IMR-90 (cell line): ENCODE measurements around the gene RASGRP3. TPM values are rescaled to one million over a fixed set of nuclear protein-coding genes. Genes with fewer than 3 reads are reported as not detected.

ENCODE experiments used
- ATAC-seq: fragments of 200-7000 bp; cut with Tn5 transposase; 2 replicates; pipeline ENCODE4 v1.9.1; 2020; ENCODE audit warnings: low read depth, mild to moderate bottlenecking, moderate library complexity
- BruUV-seq: library from RNA; stranded (reverse); fragments of 400-500 nt; replicated peaks from 2 replicates; lab custom pipeline; 2021; lab: Mats Ljungman, UMichigan
- CTCF ChIA-PET: fragments of 300-600 bp; formaldehyde crosslinking; extraction: SDS; loops from one replicate; lab custom pipeline; 2021; ENCODE audit warnings: antibody characterized with exemption; lab: Yijun Ruan, JAX
- POLR2A ChIA-PET: fragments of 300-600 bp; sonication (Branson Sonifier 250); formaldehyde crosslinking; loops from one replicate; lab custom pipeline; 2022; ENCODE audit warnings: antibody characterized with exemption; ENCODE audit not compliant: unreplicated experiment; lab: Charles Lee
- DNase-seq: peaks from one replicate; pipeline ENCODE4 v3.0.0; 2013
- H2AFZ ChIP-seq: replicated peaks from 2 replicates; pipeline ENCODE3; 2013; ENCODE audit warnings: low read length, mild to moderate bottlenecking; ENCODE audit not compliant: poor library complexity
- H2AK5ac ChIP-seq: 2 replicates; pipeline ENCODE4 v1.6.1; 2013; ENCODE audit warnings: low read depth, low read length, inconsistent platforms
- H2AK9ac ChIP-seq: replicated peaks from 2 replicates; pipeline ENCODE3; 2013; ENCODE audit warnings: mild to moderate bottlenecking, low read depth, low read length, moderate library complexity; ENCODE audit not compliant: poor library complexity
- H2BK120ac ChIP-seq: 2 replicates; pipeline ENCODE4 v1.6.1; 2013; ENCODE audit warnings: low read depth, low read length, inconsistent platforms
- H2BK15ac ChIP-seq: 3 replicates; pipeline ENCODE4 v1.6.1; 2013; ENCODE audit warnings: low read depth, low read length, inconsistent platforms
- H2BK20ac ChIP-seq: 2 replicates; pipeline ENCODE4 v1.6.1; 2013; ENCODE audit warnings: low read depth, mild to moderate bottlenecking, inconsistent platforms, low read length, moderate library complexity
- H2BK5ac ChIP-seq: 2 replicates; pipeline ENCODE4 v1.6.1; 2013; ENCODE audit warnings: mild to moderate bottlenecking, low read depth, low read length, inconsistent platforms; ENCODE audit not compliant: poor library complexity, severe bottlenecking
- H3K14ac ChIP-seq: replicated peaks from 2 replicates; pipeline ENCODE4 v1.6.1; 2013; ENCODE audit warnings: low read depth, low read length, inconsistent platforms
- H3K18ac ChIP-seq: 2 replicates; pipeline ENCODE4 v1.6.1; 2013; ENCODE audit warnings: low read depth, low read length, control low read depth
- H3K23ac ChIP-seq: 2 replicates; pipeline ENCODE4 v1.6.1; 2013; ENCODE audit warnings: low read depth, low read length, inconsistent platforms
- H3K27ac ChIP-seq: 2 replicates; pipeline ENCODE4 v1.5.1; 2013; ENCODE audit warnings: mild to moderate bottlenecking, control low read depth, low read length; ENCODE audit not compliant: insufficient read depth
- H3K27me3 ChIP-seq: 2 replicates; pipeline ENCODE4 v1.6.1; 2013; ENCODE audit warnings: low read length; ENCODE audit not compliant: control insufficient read depth, insufficient read depth
- H3K36me3 ChIP-seq: 2 replicates; pipeline ENCODE4 v1.6.1; 2013; ENCODE audit warnings: low read length, mixed read lengths; ENCODE audit not compliant: control insufficient read depth, insufficient read depth
- H3K4ac ChIP-seq: 2 replicates; pipeline ENCODE4 v1.6.1; 2013; ENCODE audit warnings: low read depth, low read length, inconsistent platforms
- H3K4me1 ChIP-seq: 2 replicates; pipeline ENCODE4 v1.6.1; 2013; ENCODE audit warnings: low read length, mixed read lengths; ENCODE audit not compliant: control insufficient read depth, insufficient read depth
- H3K4me2 ChIP-seq: 2 replicates; pipeline ENCODE4 v1.6.1; 2013; ENCODE audit warnings: low read depth, mild to moderate bottlenecking, control low read depth, low read length, moderate library complexity
- H3K4me3 ChIP-seq: 2 replicates; pipeline ENCODE4 v1.5.1; 2013; ENCODE audit warnings: low read depth, mild to moderate bottlenecking, control low read depth, low read length, moderate library complexity; ENCODE audit not compliant: insufficient read depth
- H3K56ac ChIP-seq: 2 replicates; pipeline ENCODE4 v1.6.1; 2013; ENCODE audit warnings: low read length, inconsistent platforms; ENCODE audit not compliant: insufficient read depth; ENCODE audit errors: extremely low read depth
- H3K79me1 ChIP-seq, 2 experiments: 2 replicates each; pipeline ENCODE4 v1.6.1; 2013; ENCODE audit warnings: low read length in 2 of 2, inconsistent platforms in 1 of 2, low read depth in 1 of 2
- H3K9ac ChIP-seq: 2 replicates; pipeline ENCODE4 v1.6.1; 2013; ENCODE audit warnings: low read depth, low read length, control low read depth
- H3K9me1 ChIP-seq: 2 replicates; pipeline ENCODE4 v1.6.1; 2013; ENCODE audit warnings: low read length, inconsistent platforms; ENCODE audit not compliant: insufficient read depth
- H3K9me3 ChIP-seq: 2 replicates; pipeline ENCODE4 v1.6.1; 2013; ENCODE audit warnings: low read length; ENCODE audit not compliant: control insufficient read depth, insufficient read depth
- H4K20me1 ChIP-seq: 2 replicates; pipeline ENCODE4 v1.6.1; 2013; ENCODE audit warnings: low read length, inconsistent platforms; ENCODE audit not compliant: insufficient read depth
- H4K5ac ChIP-seq: 2 replicates; pipeline ENCODE4 v1.6.1; 2013; ENCODE audit warnings: mild to moderate bottlenecking, low read depth, low read length, control low read depth
- H4K8ac ChIP-seq, 2 experiments: 2 replicates each; pipeline ENCODE4 v1.6.1; 2013; ENCODE audit warnings: low read depth in 2 of 2, low read length in 2 of 2, control low read depth in 1 of 2, inconsistent platforms in 1 of 2
- H4K91ac ChIP-seq: 2 replicates; pipeline ENCODE4 v1.6.1; 2013; ENCODE audit warnings: low read depth, low read length, inconsistent platforms; ENCODE audit not compliant: insufficient read depth
- CEBPB ChIP-seq: IDR thresholded peaks from 2 replicates; pipeline ENCODE4 v1.6.1; 2012; ENCODE audit warnings: low read depth, low read length, improper control_type of control experiment
- CHD1 ChIP-seq: IDR thresholded peaks from 2 replicates; pipeline ENCODE4 v1.6.1; 2012; ENCODE audit warnings: low read depth, low read length, improper control_type of control experiment
- CTCF ChIP-seq: conservative IDR thresholded peaks from 2 replicates; pipeline ENCODE4 v1.5.1; 2012; ENCODE audit warnings: mild to moderate bottlenecking, low read depth, low read length, improper control_type of control experiment
- ELK1 ChIP-seq: fragments of 150-350 bp; IDR thresholded peaks from 2 replicates; pipeline ENCODE4 v1.6.1; 2016; ENCODE audit warnings: low read depth, mild to moderate bottlenecking, low read length, moderate library complexity, borderline replicate concordance
- FOS ChIP-seq: fragments of 150-350 bp; IDR thresholded peaks from 2 replicates; pipeline ENCODE4 v1.6.1; 2016; ENCODE audit warnings: low read depth, low read length
- MAFK ChIP-seq: IDR thresholded peaks from 2 replicates; pipeline ENCODE4 v1.6.1; 2012; ENCODE audit warnings: low read depth, low read length, improper control_type of control experiment
- MAZ ChIP-seq: IDR thresholded peaks from 2 replicates; pipeline ENCODE4 v1.6.1; 2012; ENCODE audit warnings: low read depth, mild to moderate bottlenecking, low read length, improper control_type of control experiment, moderate library complexity, borderline replicate concordance
- MXI1 ChIP-seq: IDR thresholded peaks from 2 replicates; pipeline ENCODE4 v1.6.1; 2012; ENCODE audit warnings: low read depth, mild to moderate bottlenecking, low read length, moderate library complexity, borderline replicate concordance
- NFE2L2 ChIP-seq: fragments of 150-350 bp; IDR thresholded peaks from 2 replicates; pipeline ENCODE4 v1.6.1; 2016; ENCODE audit warnings: low read depth, mild to moderate bottlenecking, low read length
- POLR2A ChIP-seq: IDR thresholded peaks from 2 replicates; pipeline ENCODE4 v1.6.1; 2012; ENCODE audit warnings: mild to moderate bottlenecking, low read depth, low read length
- RCOR1 ChIP-seq: IDR thresholded peaks from 2 replicates; pipeline ENCODE4 v1.6.1; 2012; ENCODE audit warnings: mild to moderate bottlenecking, low read length, improper control_type of control experiment; ENCODE audit not compliant: insufficient replicate concordance
- RFX5 ChIP-seq: IDR thresholded peaks from 2 replicates; pipeline ENCODE4 v1.8.0; 2012; ENCODE audit warnings: low read depth, mild to moderate bottlenecking, low read length, moderate library complexity
- SMC3 ChIP-seq: fragments of 150-350 bp; IDR thresholded peaks from 2 replicates; pipeline ENCODE4 v1.6.1; 2016; ENCODE audit warnings: low read depth, mild to moderate bottlenecking, antibody characterized with exemption, low read length, moderate library complexity
- whole genome bisulfite sequencing, 2 experiments: methylation state at CpG; one replicate each; pipeline versions ENCODE4 v1.1.5 to v1.1.7; 2013; ENCODE audit warnings: missing lambda C conversion rate in 2 of 2; ENCODE audit not compliant: insufficient read length in 1 of 2; ENCODE audit errors: extremely low coverage in 2 of 2; 5-methylcytosine and 5-hydroxymethylcytosine counted together
- dilution Hi-C: fragments of 300-500 bp; cut with HindIII; formaldehyde crosslinking; loops from one replicate; pipeline ENCODE4 v1.14.3; 2018; ENCODE audit warnings: low sequenced_read_pairs; ENCODE audit not compliant: unreplicated experiment
- in situ Hi-C: fragments of 300-500 bp; cut with MboI; formaldehyde crosslinking; loops from 3 replicates; pipeline ENCODE4 v1.14.3; 2019; ENCODE audit warnings: low sequenced_read_pairs, inconsistent platforms, mixed read lengths
- intact Hi-C: fragments of 100-400 bp; cut with micrococcal nuclease; formaldehyde crosslinking; loops from 2 replicates; pipeline ENCODE4 v1.10.0; 2022
- polyA plus RNA-seq, 3 experiments: library from polyadenylated mRNA; depleted of rRNA; stranded (reverse); fragments of >200 nt; gene quantifications; 2 replicates each; pipeline ENCODE4 v1.2.3, GENCODE V29; 2012; ENCODE audit warnings: low replicate concordance in 1 of 3
- total RNA-seq: library from RNA; depleted of rRNA; stranded (reverse); fragments of >200 nt; gene quantifications from 2 replicates; pipeline ENCODE4 v1.2.3, GENCODE V29; 2012
- TF ChIP-seq, protein P1 (sequence below): fragments of 150-350 bp; IDR thresholded peaks from 2 replicates; pipeline ENCODE4 v1.6.1; 2017; ENCODE audit warnings: mild to moderate bottlenecking, antibody characterized with exemption, low read length, low read depth

RASGRP3 gene
- total and polyA plus RNA-seq, 2 of the 4 experiments (the other 2 are of a cell fraction): 1.7 to 3.0 TPM

- Histone ChIP-seq H3K79me1 (no peaks in the 10 kb centered on the region), H3K18ac (no peak overlapping the region), H2BK15ac (no peak overlapping the region), H4K8ac (no peak overlapping the region), H3K9ac (no peak overlapping the region), H2BK5ac (no peak overlapping the region), H3K56ac (no peak overlapping the region), H3K4me2 (no peak overlapping the region), H3K4ac (no peak overlapping the region), H2AK9ac (no peak overlapping the region), H3K4me1 (peaks cover 5% of the 10 kb centered on the region), H3K27ac (no peak overlapping the region), H3K36me3 (no peaks in the 10 kb centered on the region), H3K23ac (no peak overlapping the region), H4K20me1 (no peaks in the 10 kb centered on the region), H3K9me3 (no peaks in the 10 kb centered on the region), H2BK120ac (no peak overlapping the region), H3K14ac (no peak overlapping the region), H4K5ac (no peak overlapping the region), H3K4me3 (no peak overlapping the region), H4K91ac (no peak overlapping the region), H3K27me3 (no peaks in the 10 kb centered on the region), H3K9me1 (no peaks in the 10 kb centered on the region), H2AK5ac (no peak overlapping the region), H2AFZ (no peak overlapping the region), H2BK20ac (no peak overlapping the region)
- WGBS, 2 experiments: 100% methylated on average over 2 of the region's 3 CpGs; no CpG with 5 or more reads in 1 of the 2 experiments
- dilution Hi-C loops: no loop called here
- ATAC-seq (no peak), DNase-seq (no peak)
- TF ChIP-seq FOS (no peak), POLR2A (no peak), MAZ (no peak), MXI1 (no peak), CTCF (no peak), NFE2L2 (no peak), RCOR1 (no peak), MAFK (no peak), ELK1 (no peak), CHD1 (no peak), SMC3 (no peak), RFX5 (no peak), CEBPB (no peak)
- TF ChIP-seq, protein P1, sequence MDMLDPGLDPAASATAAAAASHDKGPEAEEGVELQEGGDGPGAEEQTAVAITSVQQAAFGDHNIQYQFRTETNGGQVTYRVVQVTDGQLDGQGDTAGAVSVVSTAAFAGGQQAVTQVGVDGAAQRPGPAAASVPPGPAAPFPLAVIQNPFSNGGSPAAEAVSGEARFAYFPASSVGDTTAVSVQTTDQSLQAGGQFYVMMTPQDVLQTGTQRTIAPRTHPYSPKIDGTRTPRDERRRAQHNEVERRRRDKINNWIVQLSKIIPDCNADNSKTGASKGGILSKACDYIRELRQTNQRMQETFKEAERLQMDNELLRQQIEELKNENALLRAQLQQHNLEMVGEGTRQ: no peak
- in situ Hi-C loops: loop anchor here (25.0 kb wide), 1 partner anchor 763 kb away; no protein-coding TSS in a partner anchor
- intact Hi-C loops: no loop called here
- BruUV-seq: no TSS peak
- CTCF ChIA-PET: interaction anchor here (0.6 kb wide), 1 partner anchor 18 kb away, joined by 3 read pairs; no protein-coding TSS in a partner anchor
- POLR2A ChIA-PET: no interaction called here
Observed at GRCh38 chr2:33550206-33550605, 73.8 kb downstream of the RASGRP3 start.
